Effector memory CD4-positive, alpha-beta T cell (primary cell): ENCODE measurements around the gene TXNDC9.
"Not testable (repeated sequence)": the region's sequence is repeated elsewhere in the genome, so short reads cannot be mapped to it uniquely, and the experiment has no call there.

ENCODE experiments used
- DNase-seq, 3 donors: peaks; one replicate each; pipeline ENCODE4 v3.0.0-alpha.2; 2020
- H3K27ac ChIP-seq: 2 replicates; pipeline ENCODE4 v1.7.0; 2013; ENCODE audit warnings: mild to moderate bottlenecking, low read length, moderate library complexity; ENCODE audit not compliant: insufficient read depth, poor library complexity, severe bottlenecking
- H3K27me3 ChIP-seq: replicated peaks from 2 replicates; pipeline ENCODE4 v1.7.0; 2013; ENCODE audit warnings: mild to moderate bottlenecking, low read length; ENCODE audit not compliant: insufficient read depth, control insufficient read depth, poor library complexity, severe bottlenecking
- H3K36me3 ChIP-seq: 2 replicates; pipeline ENCODE4 v1.7.0; 2013; ENCODE audit warnings: mild to moderate bottlenecking, low read length, moderate library complexity; ENCODE audit not compliant: control insufficient read depth, insufficient read depth
- H3K4me1 ChIP-seq: 2 replicates; pipeline ENCODE4 v1.7.0; 2013; ENCODE audit warnings: low read length, mild to moderate bottlenecking; ENCODE audit not compliant: control insufficient read depth, insufficient read depth, poor library complexity, severe bottlenecking
- H3K4me3 ChIP-seq: 2 replicates; pipeline ENCODE4 v1.7.0; 2013; ENCODE audit warnings: low read length, low read depth, mild to moderate bottlenecking; ENCODE audit not compliant: insufficient read depth, poor library complexity, severe bottlenecking
- H3K9me3 ChIP-seq: 2 replicates; pipeline ENCODE4 v1.7.0; 2013; ENCODE audit warnings: mild to moderate bottlenecking, low read length, moderate library complexity; ENCODE audit not compliant: control insufficient read depth

Gene TXNDC9

DNA sequence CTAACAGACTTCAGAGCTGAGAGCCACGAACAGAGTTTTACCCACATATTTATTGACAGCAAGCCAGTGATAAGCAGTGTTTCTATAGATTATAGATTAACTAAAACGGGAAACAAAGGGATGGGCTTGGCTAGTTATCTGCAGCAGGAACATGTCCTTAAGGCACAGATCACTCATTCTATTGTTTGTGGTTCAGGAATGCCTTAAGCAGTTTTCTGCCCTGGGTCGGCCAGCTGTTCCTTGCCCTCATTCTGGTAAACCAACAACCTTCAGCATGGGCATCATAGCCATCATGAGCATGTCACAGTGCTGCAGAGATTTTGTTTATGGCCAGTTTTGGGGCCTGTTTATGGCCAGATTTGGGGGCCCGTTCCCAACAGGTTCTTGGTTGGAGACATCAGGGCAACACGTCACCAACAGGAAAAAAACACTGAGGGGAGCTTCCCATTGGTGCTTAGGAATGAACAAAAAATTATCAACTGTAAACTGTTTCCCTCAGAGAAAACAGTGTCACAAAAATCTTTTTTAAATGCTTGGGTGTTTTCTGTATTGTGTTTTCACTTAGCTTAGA, 57.9 kb downstream of the TXNDC9 start:
- H3K27ac ChIP-seq, H3K4me1 ChIP-seq, H3K36me3 ChIP-seq: not testable (repeated sequence)

DNA sequence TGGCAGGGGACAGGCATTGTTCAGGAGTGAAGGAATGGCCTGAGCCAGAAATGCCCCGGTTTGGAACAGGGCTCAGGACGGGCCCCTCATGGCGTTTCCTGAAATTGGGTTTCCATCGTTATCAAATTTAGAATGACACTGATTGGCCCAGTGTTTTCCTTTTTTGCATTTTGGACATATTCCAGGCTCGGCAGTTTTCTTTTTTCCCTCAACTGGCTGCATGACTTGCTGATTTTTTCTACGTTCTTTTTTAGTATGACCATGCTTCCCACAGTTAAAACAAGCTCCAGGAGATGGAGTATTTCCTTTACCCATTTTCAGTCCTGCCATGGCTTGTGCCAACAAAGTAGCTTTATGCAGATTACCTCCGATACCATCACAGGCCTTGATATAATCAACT, 60.3 kb downstream of the TXNDC9 start:
- H3K27me3 ChIP-seq = no peaks in the 10 kb centered on the region
- no peak overlapping the region for H3K4me3 ChIP-seq
- H3K4me1 ChIP-seq = no peaks in the 10 kb centered on the region
- no peaks in the 10 kb centered on the region for H3K9me3 ChIP-seq
- DNase-seq = no peak
- H3K27ac ChIP-seq = no peak overlapping the region
- H3K36me3 ChIP-seq = no peaks in the 10 kb centered on the region

More for the DNA sequence above, 57.9 kb downstream of the TXNDC9 start:
- H3K4me3 ChIP-seq, H3K27me3 ChIP-seq, DNase-seq, H3K9me3 ChIP-seq: not testable (repeated sequence)
